ENCODE measurements around the gene AUH.

The AUH gene, protein sequence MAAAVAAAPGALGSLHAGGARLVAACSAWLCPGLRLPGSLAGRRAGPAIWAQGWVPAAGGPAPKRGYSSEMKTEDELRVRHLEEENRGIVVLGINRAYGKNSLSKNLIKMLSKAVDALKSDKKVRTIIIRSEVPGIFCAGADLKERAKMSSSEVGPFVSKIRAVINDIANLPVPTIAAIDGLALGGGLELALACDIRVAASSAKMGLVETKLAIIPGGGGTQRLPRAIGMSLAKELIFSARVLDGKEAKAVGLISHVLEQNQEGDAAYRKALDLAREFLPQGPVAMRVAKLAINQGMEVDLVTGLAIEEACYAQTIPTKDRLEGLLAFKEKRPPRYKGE

DNA sequence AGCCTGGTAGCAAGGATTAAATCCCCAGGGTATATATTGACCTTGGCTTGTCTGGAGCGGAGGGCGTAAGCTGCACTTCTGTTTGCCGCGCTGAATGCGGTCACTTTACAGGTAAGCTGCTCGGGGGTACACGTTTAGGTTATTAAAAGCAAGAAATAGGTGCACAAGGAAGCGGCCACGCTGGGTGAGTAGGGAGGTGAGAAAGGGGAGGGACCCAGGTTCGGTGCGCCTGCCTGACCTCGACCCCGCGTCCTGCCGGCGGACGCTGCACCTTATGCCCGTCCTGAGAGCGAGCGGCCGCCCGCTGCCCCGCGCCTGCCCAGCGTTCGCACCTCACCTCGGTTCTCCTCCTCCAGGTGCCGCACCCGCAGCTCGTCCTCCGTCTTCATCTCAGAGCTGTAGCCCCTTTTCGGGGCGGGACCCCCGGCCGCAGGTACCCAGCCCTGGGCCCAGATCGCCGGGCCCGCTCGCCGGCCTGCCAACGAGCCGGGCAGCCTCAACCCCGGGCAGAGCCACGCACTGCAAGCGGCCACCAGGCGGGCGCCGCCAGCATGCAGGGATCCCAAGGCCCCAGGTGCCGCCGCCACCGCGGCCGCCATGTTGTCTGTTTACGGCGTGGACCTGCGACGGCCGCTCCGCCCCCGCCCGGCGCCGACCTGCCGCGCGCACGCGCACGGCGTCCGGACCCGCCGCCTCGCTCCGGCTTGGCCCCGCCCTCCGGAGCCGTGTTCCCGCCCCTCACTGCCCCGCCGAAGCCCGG lies at the start of gene AUH:
AUH (minus strand) TSS at position 628 of the 760 bp plus-strand sequence; CDS start at position 599, 29 bp downstream.
- H3K9me3 ChIP-seq (ENCODE audit: control insufficient read depth, insufficient read depth, low read length) = 0 out of 2 replicates have a peak, but pooled peaks cover 6% of the 10 kb centered on the region
- peak within 1 kb of the TSS; percentile 93 for H3K4me3 ChIP-seq (ENCODE audit: low read depth, low read length)
- peaks cover 24% of the 10 kb centered on the region for H3K36me3 ChIP-seq (ENCODE audit: control insufficient read depth, insufficient read depth, low read length)
- H3K4me1 ChIP-seq (ENCODE audit: control insufficient read depth, insufficient read depth, low read length) = peaks cover 23% of the 10 kb centered on the region
- H3K27ac ChIP-seq (ENCODE audit: low read depth, low read length) = peak within 1 kb of the TSS; percentile 93
- H3K9ac ChIP-seq (ENCODE audit: low read depth, low read length) = peak within 1 kb of the TSS; percentile 92
- no peaks in the 10 kb centered on the region for H3K27me3 ChIP-seq (ENCODE audit: control insufficient read depth, insufficient read depth, low read length)

DNA sequence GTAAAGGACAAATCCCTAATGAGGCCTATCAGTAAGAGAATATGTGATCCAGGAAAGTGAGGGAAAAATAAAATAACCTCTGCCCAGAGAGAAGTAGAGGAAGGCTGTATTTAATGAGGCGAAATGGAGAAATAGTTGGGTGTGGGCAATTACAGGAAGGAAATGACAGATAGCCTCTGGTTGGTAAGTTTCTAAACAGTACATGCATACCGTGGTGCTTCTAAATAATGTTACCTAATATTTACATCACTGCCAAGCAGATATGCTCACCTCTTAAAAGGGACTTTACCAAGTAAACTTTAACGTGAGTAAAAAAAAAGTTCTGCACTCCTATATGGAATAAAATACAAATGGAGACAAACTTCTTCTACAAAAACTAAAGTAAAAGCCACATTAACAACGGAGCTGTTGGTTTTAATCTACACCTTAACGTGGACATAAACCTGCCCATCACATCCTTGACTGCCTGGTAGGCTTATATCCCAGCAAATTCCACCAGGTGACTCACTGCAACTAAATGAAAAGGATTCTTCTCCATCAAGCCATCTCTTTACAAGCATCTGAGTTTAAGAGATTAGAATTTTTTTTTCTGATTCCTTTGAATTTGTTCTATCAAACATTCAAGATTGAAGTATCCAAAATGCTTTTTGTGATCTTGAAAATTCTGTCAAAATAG lies 49.5 kb upstream of the AUH start:
- Histone ChIP-seq H3K4me3 (ENCODE audit: low read depth, low read length) (no peak overlapping the region), H3K4me1 (ENCODE audit: control insufficient read depth, insufficient read depth, low read length) (no peaks in the 10 kb centered on the region), H3K27me3 (ENCODE audit: control insufficient read depth, insufficient read depth, low read length) (no peaks in the 10 kb centered on the region), H3K9me3 (ENCODE audit: control insufficient read depth, insufficient read depth, low read length) (no peaks in the 10 kb centered on the region), H3K36me3 (ENCODE audit: control insufficient read depth, insufficient read depth, low read length) (peaks cover 18% of the 10 kb centered on the region), H3K27ac (ENCODE audit: low read depth, low read length) (no peak overlapping the region), H3K9ac (ENCODE audit: low read depth, low read length) (no peak overlapping the region)

DNA sequence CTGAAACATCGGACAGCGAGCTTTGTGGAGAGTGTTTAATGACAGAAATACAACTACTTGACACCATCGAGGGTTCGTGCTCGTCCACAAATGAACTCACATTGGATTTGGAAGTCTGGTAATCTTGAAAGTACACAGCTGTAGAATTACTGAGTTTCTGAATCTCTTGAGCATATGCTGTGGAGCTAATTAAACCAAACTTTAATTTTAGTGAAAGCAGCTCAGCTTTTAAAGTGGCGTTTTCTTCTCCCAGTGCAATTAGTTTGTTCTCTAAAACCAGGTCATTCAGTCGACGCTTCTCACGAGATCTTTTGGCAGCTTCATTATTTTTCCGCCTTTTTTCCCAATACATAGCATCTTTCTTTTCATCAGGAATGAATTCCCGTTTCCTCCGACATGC lies 48.4 kb upstream of the AUH start:
- no peak overlapping the region for H3K4me3 ChIP-seq (ENCODE audit: low read depth, low read length)

DNA sequence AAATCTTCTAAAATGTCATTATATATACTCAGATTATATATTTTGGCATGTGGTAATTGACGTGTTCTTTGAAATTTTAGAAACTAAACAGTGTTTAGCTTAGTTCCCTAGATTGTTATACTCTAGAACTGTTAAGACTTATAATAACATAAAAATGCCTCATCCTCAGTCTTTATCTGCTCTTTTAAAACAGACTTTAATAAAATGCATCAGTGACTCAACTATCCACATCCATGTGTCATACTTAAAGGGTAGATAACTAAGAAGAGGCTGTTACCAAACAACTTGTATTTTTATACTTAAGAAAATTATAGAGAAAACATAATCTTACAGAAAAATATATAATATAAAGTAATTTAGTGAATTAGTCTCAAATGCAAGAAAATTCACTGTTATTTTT lies 46.8 kb upstream of the AUH start:
- Histone ChIP-seq H3K27me3 (ENCODE audit: control insufficient read depth, insufficient read depth, low read length) (no peaks in the 10 kb centered on the region), H3K9ac (ENCODE audit: low read depth, low read length) (no peak overlapping the region), H3K27ac (ENCODE audit: low read depth, low read length) (no peak overlapping the region), H3K9me3 (ENCODE audit: control insufficient read depth, insufficient read depth, low read length) (no peaks in the 10 kb centered on the region), H3K36me3 (ENCODE audit: control insufficient read depth, insufficient read depth, low read length) (peaks cover 18% of the 10 kb centered on the region), H3K4me1 (ENCODE audit: control insufficient read depth, insufficient read depth, low read length) (no peaks in the 10 kb centered on the region), H3K4me3 (ENCODE audit: low read depth, low read length) (no peak overlapping the region)

More for the DNA sequence above, 48.4 kb upstream of the AUH start:
- no peak overlapping the region for H3K9ac ChIP-seq (ENCODE audit: low read depth, low read length)
- no peak overlapping the region for H3K27ac ChIP-seq (ENCODE audit: low read depth, low read length)
- no peaks in the 10 kb centered on the region for H3K9me3 ChIP-seq (ENCODE audit: control insufficient read depth, insufficient read depth, low read length)
- peaks cover 18% of the 10 kb centered on the region for H3K36me3 ChIP-seq (ENCODE audit: control insufficient read depth, insufficient read depth, low read length)
- no peaks in the 10 kb centered on the region for H3K4me1 ChIP-seq (ENCODE audit: control insufficient read depth, insufficient read depth, low read length)
- no peaks in the 10 kb centered on the region for H3K27me3 ChIP-seq (ENCODE audit: control insufficient read depth, insufficient read depth, low read length)

DNA sequence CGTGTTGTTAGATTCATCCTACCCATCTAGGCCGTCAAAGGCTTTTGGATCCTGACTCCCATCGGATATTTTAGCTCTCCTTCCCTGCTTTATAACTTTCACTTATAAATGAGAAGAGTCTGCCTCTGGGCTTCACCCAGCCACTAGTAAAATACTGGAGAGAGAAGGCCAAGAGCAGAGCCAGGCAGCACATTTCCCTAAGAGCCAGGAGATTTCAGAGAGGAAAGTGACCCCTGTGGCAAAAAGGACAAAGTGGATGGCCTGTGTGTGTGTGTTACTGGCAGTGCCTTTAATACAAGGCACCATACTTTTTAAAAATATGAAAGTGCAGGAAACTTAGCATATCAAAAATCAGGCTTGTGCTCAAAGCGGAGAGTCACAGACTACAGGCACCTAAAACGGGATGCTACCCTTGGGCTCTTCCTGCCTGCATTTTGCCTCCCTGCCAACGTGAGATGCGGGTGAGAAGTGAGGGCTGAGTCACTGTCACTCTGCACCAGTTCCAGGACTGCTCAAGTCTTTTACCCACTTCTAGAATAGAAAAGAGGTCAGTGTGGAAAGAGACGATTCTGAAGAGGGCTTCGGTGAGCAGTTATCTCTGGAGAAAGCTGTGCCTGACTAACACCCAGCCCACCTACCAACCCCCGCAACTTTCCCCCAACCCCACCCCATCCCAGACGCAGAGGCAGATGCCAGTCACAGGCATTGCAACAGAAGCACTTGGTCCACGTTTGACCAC lies 46.0 kb upstream of the AUH start:
- no peak overlapping the region for H3K9ac ChIP-seq (ENCODE audit: low read depth, low read length)
- no peaks in the 10 kb centered on the region for H3K4me1 ChIP-seq (ENCODE audit: control insufficient read depth, insufficient read depth, low read length)
- H3K36me3 ChIP-seq (ENCODE audit: control insufficient read depth, insufficient read depth, low read length) = peaks cover 18% of the 10 kb centered on the region
- H3K27me3 ChIP-seq (ENCODE audit: control insufficient read depth, insufficient read depth, low read length) = no peaks in the 10 kb centered on the region
- no peak overlapping the region for H3K4me3 ChIP-seq (ENCODE audit: low read depth, low read length)
- no peaks in the 10 kb centered on the region for H3K9me3 ChIP-seq (ENCODE audit: control insufficient read depth, insufficient read depth, low read length)
- H3K27ac ChIP-seq (ENCODE audit: low read depth, low read length) = no peak overlapping the region

DNA sequence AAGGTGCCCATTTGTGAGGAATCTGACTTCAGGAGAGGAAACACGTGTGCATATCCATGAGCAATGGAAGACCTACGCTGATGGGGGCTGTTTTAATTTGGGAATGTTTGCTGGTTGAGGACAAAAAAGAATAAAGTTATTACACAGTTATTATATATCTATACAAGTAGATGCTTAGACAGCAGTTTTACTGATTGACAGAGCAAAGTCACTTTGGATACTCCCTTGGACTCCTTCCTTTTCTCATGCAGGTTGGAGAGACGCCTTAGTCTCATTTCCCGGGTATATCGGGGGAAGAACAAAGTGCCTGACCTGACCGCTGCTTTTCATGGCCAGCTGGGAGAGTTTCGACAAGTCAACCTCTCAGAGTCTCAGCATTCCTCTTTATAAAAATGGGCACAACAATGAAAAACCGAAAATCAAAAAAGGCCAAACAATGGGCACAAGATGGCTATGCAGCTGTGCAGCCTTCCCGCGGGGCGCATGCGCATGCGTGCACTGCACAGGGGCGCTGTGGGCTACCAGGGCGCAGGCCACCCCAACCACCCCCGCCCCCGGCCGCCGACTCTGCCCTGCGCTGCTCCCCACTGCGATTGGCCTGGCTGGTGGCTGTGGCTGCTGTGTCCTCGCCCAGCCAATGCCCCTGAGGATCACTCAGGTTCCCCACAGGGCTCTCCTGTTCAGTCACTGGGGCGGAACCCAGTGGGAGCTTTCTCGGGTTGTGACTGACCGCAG lies 43.8 kb upstream of the AUH start:
- H3K9ac ChIP-seq (ENCODE audit: low read depth, low read length) = no peak overlapping the region
- peaks cover 17% of the 10 kb centered on the region for H3K36me3 ChIP-seq (ENCODE audit: control insufficient read depth, insufficient read depth, low read length)
- no peak overlapping the region for H3K27ac ChIP-seq (ENCODE audit: low read depth, low read length)
- H3K4me1 ChIP-seq (ENCODE audit: control insufficient read depth, insufficient read depth, low read length) = no peaks in the 10 kb centered on the region
- no peak overlapping the region for H3K4me3 ChIP-seq (ENCODE audit: low read depth, low read length)
- no peaks in the 10 kb centered on the region for H3K27me3 ChIP-seq (ENCODE audit: control insufficient read depth, insufficient read depth, low read length)
- no peaks in the 10 kb centered on the region for H3K9me3 ChIP-seq (ENCODE audit: control insufficient read depth, insufficient read depth, low read length)

DNA sequence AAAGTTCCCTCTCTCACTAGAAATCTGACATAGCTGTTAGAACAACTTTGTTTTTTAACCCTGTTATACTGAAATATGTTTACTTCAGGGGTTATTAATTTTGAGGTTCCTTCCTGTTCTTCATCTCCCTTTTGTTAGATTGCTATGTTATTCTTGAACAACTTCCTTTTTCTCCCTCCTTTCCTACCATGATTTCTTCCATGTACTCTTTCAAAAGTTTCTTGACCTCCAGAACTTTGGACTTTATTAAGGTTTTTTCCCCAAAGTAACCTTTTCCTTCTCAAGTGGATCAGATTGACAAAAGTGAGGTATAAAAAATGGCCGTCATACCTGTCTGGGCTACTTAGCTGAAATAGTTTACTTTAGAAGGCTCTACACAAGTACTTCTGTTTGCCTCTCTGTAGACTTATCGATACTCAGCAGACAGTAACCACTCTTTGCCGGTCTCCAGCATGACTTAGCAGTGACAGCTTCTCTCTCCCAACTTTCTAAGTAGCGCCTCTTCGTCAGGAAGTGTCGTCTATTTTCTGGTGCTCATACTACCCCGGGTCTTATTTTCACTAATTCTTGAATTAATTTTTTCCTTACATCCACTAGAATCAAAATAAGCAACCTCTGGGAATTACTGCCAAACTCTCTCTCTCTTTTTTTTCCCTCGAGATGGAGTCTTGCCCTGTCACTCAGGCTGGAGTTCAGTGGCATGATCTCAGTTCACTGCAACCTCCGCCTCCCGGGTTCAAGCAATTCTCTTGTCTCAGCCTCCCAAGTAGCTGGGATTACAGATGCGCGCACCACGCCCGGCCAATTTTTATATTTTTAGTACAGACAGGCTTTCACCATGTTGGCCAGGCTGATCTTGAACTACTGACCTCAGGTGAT lies 42.2 kb upstream of the AUH start:
- Histone ChIP-seq H3K4me3 (ENCODE audit: low read depth, low read length) (no peak overlapping the region), H3K27ac (ENCODE audit: low read depth, low read length) (no peak overlapping the region), H3K9ac (ENCODE audit: low read depth, low read length) (no peak overlapping the region)

DNA sequence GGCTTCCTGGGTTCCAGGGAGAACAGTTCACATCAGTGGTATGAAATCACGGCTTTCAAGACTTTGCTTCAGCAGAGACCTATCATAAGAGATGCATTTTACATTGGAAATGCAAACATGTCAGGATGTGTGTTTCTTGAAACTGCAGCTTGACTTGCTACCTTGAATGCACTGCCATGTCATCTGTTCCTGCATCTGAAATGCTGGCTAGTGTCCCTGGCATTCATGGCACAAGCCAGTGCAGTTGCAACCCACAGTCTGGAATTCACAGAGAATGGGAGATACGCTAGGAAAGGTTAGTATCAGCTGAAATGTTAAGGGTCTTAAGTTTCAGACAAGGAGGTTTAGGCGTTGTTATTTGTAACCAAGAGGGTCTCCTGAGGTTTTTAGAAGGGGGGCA lies 37.2 kb upstream of the AUH start:
- no peaks in the 10 kb centered on the region for H3K36me3 ChIP-seq (ENCODE audit: control insufficient read depth, insufficient read depth, low read length)

More for the DNA sequence above, 42.2 kb upstream of the AUH start:
- Histone ChIP-seq H3K27me3 (ENCODE audit: control insufficient read depth, insufficient read depth, low read length) (no peaks in the 10 kb centered on the region), H3K4me1 (ENCODE audit: control insufficient read depth, insufficient read depth, low read length) (no peaks in the 10 kb centered on the region), H3K36me3 (ENCODE audit: control insufficient read depth, insufficient read depth, low read length) (peaks cover under 1% of the 10 kb centered on the region; the same call in 1 of the 2 replicates), H3K9me3 (ENCODE audit: control insufficient read depth, insufficient read depth, low read length) (no peaks in the 10 kb centered on the region)

DNA sequence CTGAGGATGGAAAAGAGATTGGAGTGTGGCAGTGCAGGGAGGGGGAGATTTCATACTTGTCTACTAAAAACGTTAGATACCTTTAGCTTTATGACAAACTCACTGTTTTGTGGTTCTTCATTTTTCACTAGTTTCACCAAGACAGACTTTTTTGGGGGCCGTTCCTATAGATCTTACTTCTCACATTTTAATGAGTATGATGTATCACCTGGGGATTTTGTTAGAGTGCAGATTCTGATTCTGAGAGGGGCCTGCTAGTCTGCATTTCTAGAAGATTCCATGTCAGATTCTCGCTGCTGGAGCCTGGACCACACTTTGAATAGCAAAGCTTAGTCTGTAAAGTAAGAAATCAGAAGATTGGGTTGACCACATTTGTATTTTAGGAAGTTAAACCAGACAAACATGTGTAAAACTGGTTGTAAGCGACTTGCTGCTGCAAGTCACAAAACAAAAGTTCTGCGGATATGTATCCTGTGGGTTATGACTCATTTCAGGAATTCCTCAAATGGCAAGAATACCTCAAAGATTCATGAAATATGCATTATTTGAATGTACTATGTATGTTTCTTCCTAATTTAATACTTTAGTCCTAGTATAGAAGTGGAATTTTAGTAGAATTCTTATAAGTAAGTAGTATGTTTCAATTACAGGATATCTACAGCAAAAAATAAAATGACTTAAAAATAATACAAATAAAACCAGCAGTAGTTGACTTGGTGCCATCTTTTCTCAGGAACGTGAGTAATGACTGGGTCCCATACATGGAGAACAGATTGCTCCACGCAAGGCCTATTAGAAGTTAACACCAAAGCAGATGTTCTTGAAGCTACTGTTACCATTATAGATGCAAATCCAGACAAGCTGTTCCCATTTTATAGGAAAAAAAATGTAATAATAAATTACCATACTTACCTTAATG lies 34.1 kb upstream of the AUH start:
- H3K9me3 ChIP-seq (ENCODE audit: control insufficient read depth, insufficient read depth, low read length) = no peaks in the 10 kb centered on the region
- H3K36me3 ChIP-seq (ENCODE audit: control insufficient read depth, insufficient read depth, low read length) = no peaks in the 10 kb centered on the region
- no peaks in the 10 kb centered on the region for H3K4me1 ChIP-seq (ENCODE audit: control insufficient read depth, insufficient read depth, low read length)
- no peaks in the 10 kb centered on the region for H3K27me3 ChIP-seq (ENCODE audit: control insufficient read depth, insufficient read depth, low read length)
- H3K9ac ChIP-seq (ENCODE audit: low read depth, low read length) = no peak overlapping the region
- no peak overlapping the region for H3K4me3 ChIP-seq (ENCODE audit: low read depth, low read length)
- no peak overlapping the region for H3K27ac ChIP-seq (ENCODE audit: low read depth, low read length)

More for the DNA sequence above, 37.2 kb upstream of the AUH start:
- Histone ChIP-seq H3K4me3 (ENCODE audit: low read depth, low read length) (no peak overlapping the region), H3K9me3 (ENCODE audit: control insufficient read depth, insufficient read depth, low read length) (no peaks in the 10 kb centered on the region), H3K9ac (ENCODE audit: low read depth, low read length) (no peak overlapping the region), H3K4me1 (ENCODE audit: control insufficient read depth, insufficient read depth, low read length) (no peaks in the 10 kb centered on the region), H3K27me3 (ENCODE audit: control insufficient read depth, insufficient read depth, low read length) (no peaks in the 10 kb centered on the region), H3K27ac (ENCODE audit: low read depth, low read length) (no peak overlapping the region)

Data from HUES48 (cell line).